GM18498 (cell line): ENCODE measurements around the gene HSPB9.

Experiments
- ATAC-seq: cut with Tn5 transposase; IDR thresholded peaks from one replicate; pipeline ENCODE4 v1.9.1; 2021; ENCODE audit warnings: mild to moderate bottlenecking, moderate library complexity; ENCODE audit not compliant: unreplicated experiment

HSPB9 gene

DNA sequence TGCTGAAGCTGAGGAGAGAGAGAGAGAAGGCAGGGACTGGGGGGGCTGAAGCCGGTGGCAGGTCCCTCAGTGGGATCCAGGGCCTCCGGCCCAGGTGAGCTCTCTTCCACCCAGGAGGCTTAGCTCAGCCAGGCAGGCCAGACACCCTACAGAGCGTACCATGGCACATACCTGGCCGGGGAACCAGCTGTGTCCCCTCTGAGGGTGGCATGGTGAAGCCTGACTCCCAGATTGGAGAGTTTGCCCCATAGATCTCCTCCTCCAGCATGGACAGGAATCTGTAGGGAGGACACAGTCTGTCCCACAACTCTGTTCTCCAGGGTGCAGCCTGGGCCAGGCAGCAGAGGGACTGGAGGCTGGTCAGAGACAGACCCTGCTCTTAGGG is 4.5 kb upstream of the HSPB9 start:
- ATAC-seq = no peak

DNA sequence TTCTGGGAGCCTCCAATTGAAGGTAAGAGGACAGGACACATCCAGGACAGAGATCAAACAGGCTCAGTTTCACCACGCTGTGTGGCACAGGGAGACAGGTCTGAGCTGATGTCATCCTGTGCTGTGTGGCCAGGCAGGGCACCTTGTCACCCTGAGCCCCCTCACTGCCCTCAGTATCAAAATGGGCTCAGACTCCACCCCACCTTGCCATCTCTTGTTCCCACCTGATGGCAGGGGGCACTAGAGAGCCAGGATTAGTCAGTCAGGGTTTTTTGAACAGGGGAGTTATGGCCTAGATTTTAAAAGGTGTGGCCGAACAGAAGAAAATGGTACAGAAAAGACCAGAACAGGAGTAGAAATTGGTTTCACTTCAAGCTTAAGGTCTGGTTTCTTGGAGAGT is 4.1 kb upstream of the HSPB9 start:
- no peak for ATAC-seq

DNA sequence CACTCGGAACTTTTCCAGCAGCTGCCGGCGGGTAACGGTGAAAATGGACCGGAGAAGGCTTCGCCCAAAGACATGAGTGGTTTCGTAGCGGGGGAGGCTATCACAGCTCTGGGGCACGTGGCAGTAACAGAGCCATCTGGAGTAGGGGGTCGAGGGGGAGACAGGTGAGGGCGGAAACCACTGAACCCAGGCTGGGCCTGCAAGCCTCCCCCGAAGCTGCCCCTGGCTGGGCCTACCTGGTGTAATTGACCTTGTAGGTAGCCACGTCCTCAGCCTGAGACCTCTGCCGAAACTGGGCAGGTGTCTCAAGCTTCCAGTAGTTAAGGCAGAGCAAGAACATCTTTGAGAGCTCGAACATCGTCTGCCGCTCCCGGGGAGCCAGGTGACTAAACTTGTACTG is 3.3 kb upstream of the HSPB9 start:
- ATAC-seq = no peak

DNA sequence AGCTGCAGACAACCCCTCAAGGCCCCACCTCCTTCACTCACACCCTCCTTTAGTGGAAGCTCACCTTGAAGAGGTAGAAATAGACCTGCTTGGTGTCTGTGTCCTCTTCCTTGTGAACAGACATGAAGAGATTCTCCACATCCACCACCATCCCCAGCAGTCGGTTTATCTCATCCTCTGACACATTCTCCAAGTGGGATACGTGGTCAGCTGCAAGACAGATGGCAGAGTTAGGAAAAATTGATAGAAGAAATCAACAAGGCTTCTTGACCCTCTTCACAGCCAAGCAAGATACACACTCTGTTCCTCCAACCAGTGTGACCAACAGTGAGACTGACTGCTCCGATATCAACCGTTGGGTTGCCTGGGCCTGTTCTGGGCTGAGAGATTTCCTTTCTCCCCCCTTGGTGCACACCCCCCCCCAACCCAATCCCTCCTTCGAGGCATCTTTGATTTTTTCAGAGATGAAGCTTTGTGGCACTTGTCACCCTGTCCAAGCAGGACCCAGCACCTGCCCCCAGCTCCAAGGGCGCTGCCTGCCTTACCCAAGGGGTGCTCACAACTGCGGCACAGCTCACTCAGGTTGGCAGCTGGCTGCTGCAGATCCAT is 2.3 kb upstream of the HSPB9 start:
- ATAC-seq = no peak

DNA sequence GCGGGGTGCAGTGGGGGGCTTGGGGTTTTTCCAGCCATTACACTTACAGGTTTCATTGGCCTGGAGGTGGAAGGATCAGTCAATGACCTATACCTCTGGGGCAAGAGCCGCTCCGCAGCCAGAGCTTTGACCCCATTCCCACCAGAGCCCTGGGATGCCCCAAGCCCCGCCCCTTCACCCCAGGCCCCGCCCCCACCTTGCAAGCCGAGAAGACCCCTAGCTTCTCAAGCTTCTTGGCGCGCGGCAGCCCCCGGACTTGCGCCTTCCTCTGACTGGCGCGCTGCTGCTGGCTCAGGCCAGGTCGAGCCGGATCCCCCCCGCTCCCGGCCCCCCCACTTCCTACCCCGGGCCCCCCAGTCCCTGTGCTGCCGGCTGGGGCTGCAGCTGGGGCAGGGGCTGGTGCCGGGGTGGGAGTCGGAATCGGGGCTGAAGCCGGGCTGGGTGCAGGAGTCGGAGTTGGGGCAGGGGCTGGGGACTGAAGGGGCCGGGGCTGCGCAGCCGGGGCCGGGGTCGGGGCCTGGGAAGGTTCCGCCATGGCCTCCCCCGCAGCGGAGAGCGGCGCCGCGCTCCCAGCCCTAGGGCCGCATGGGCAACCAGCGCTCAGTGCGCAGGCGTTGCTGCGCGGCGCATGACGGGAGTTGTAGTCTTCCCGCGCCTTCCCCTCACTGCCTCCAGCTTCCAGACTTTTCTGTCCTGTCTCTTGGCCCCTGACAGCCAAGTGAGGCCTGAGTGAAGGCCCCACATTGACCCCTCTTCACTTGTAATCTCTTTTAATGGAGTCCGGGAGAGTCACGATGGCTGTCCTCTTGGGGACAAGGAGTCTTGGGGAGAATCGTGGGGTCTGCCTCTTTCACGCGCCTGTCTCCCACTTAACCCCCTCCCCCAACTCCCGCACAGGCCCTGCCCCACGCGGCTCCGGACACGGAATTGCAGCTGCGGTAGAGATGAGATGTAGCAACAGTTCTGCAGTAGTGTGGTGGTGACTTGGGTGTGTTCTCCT is 1.5 kb upstream of the HSPB9 start, which contains the start of gene KAT2A:
Gene KAT2A, minus strand, starts transcription at position 598 of the 1,000 bp plus-strand sequence. Its CDS starts 63 bp downstream, at position 535.
- ATAC-seq = peak; percentile 64

DNA sequence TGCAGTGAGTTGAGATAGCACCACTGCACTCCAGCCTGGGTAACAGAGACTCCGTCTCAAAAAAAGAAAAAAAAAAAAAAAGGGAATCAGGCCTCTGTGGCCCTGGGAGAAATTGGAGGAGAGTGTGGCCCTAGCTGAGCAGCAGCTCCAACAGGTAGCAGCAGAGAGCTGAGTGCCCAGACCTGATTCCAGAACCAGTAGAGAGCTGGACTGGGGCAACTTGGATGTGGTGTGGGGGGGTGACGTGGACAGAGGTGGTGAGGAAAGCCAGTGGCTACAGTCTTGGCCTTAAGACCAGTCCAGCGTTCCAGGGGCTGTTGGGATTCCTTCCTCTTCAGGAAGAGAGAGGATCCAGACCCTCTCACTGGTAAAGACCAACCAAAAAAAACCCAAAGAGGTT is 1.7 kb downstream of the HSPB9 start:
- ATAC-seq = no peak

DNA sequence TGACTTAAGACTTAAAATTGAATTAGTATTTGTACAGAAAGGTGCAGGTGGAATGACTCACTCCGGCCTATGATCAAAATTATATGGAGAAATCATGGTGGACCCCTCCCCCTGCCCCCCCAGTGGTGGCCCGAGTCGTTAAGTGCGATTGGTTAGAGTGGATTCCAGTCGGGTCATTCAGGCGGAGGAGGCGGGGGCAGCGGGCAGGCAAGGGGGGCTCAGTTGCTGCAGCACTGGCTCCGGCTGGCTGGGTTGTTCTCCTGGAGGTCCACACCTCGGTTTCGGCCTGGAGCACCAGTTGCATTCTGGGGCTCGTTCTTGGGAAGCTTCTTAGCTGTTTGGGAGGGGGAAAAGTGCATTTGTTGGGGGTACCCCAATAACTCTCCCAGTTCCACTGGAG is 3.0 kb downstream of the HSPB9 start:
- ATAC-seq = no peak

DNA sequence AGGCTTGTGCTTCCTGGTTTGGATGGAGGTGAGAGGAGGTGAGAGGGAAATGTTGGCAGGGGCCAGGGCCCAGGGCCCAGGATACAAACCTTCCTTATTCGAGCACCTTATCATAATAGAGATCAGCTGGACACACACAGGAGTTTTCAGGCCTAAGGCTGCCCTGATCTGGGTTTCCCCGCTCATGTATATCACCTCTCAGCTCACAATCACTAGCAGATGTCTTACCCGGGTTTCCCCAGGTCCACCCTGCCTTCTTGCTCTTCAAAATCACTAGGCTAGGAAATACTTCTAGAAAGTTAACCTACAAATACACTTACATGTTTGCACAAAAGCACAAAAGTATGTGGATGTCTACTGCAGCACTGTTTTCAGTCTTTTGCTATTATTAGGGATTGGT is 4.2 kb downstream of the HSPB9 start:
- no peak for ATAC-seq

DNA sequence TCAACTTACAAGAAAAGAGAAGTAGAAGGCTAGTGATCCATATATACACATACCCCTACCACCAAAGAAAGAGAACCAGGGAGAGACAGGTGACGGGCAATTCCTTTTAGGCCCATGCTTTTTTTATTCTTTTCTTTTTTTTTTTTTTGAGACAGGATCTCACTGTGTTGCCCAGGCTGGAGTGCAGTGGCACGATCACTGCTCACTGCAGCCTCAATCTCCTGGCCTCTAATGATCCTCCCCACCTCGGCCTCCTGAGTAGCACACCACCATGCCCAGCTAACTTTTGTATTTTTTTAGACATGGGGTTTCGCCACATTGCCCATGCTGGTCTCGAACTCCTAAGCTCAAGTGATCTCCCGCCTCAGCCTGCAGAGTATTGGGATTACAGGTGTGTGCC is 4.8 kb downstream of the HSPB9 start:
- no peak for ATAC-seq

DNA sequence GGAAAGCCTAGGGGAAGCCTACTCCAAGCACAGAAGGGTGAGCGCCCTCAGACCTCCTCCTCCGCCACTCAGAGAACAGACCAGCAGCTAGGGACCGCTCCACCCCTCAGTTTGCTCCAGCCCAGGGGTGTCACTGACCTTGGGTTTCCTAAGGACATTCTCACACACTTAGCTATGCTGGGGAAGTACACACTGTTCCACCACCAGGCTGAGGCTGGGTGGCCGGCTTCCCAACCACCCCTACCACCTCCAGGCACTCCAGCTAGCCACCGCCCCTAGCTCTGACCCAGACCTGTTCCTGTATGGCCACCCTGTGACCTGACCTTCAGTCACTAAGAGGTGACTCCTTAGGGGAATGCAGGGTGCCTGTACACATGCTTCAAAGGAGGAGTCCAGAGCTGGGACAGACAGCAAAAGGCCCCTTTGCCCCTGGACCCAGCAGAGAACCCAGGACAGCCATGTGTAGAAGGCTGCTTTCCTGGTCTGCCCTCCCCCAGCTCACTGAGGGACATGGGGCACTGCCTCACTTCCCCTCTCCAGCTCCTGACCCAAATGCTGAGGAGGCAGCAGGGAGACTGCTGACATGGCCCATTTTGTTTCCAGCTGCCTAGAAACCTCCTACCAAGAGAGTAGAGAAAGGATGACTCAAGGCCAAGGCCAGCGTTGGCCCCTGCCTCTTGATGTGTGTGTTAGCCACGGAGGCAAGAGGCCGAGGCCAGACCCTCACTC is 6.7 kb downstream of the HSPB9 start:
- no peak for ATAC-seq

DNA sequence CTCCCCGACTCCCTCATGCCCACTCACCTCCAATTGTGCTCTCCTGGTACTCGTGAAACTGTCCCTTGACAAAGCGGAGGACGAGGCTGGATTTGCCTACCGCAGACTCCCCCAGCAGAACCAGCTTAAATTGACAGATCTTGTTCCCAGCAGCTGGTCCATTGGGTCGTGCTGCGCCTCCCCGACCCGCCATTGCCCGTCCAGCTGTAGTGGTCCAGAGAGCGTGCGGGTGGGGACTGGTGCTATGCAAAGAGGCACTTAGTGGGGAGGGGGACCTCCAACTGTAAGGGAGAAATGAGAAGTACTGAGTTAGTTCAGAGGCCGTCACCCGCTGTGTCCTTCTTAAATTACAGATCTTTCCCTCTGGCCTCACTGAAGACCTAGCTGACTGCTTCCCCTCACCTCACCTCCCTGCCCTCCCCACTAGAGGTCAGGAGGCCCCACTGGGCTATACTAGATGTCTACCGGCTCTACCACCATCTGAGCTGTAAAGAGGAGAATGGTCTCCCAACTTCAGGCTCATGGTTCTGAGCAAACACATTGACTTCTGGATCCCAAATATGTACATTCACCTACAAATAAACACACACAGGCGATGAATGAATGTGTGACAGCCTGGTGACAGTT is 7.8 kb downstream of the HSPB9 start:
- no peak for ATAC-seq

DNA sequence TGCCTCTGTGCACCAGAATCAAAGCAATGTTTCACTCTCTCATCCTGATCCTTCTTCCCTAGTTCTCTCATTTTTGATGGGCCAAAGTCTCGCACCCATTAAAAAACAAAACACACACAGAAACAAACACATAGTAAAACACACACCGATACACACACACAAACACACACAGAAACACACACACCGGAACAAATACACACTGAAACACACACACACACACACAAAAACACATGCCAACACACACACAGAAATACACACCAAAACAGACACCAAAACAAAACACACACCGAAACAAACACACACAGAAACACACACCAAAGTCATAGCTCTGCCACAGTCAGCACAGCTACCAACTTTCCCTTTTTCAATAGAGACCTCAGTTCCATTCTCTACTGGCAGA is 8.6 kb downstream of the HSPB9 start:
- no peak for ATAC-seq

DNA sequence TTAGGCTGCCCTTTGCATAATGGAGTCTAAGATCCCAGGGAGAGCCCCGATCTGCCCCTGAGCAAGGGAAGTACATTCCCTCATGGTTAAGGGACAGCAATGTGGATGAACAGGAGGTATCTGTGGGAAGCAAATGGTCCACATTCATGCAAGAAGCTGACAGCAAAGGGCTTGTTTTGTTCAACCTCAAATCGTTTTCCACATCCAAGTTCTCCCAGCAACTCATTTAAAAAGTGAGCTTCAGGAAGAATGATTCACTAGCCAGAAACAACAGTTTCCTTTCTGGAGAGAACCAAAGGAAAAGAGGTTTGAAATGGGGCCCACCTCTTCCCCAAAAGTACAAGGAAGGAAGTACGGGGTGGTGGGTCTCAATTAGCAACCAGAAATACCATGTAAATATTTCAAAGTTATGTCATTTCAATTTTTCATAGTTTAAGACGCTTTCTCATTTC is 9.4 kb downstream of the HSPB9 start:
- no peak for ATAC-seq

DNA sequence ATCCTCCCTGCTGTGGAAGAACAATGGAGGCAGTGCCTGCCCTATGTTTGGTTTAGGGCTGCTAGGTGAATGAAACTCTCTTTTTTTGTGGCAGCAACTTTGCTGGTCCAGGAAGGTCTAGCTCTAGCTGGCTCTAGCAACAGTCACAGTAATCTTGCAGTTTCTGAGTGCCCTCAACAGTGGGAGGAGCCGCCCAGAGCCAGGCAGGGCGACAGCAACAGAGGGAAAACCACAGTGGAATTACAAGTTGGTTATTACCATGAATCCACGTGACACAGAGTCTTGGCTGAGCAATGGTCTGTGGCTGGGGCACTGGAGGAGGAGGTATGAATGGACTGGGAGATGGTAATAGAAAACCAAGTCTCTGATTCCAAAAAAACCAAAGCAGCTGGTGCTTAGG is 10.3 kb downstream of the HSPB9 start:
- peak; percentile 27 for ATAC-seq

DNA sequence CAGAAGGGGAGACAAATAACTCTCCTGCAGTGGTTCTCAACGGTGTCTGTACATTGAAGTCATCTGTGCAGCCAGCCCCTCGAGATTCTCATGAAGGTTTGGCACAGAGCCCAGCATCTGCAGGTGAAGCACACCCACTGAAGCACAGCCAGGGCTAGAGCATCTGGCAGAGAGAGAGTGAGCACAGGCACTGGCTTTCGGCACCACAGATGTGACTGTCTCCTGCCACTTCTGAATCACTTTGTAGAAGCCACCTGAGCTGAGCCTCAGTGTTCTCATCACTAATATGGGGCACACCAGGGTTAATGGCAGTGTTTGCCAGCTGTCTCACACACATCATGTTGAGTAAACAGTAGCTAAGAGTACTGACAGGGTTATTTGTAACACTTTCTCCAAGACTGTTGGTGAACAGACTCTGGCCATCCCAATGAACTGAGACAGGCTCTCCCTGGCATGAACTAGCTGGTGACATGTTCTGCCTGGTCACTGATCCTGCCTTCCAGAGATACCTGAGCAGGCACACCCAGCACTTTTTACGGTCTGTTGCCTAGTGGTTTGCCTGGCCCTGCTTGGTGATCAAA is 10.9 kb downstream of the HSPB9 start:
- peak; percentile 74 for ATAC-seq

DNA sequence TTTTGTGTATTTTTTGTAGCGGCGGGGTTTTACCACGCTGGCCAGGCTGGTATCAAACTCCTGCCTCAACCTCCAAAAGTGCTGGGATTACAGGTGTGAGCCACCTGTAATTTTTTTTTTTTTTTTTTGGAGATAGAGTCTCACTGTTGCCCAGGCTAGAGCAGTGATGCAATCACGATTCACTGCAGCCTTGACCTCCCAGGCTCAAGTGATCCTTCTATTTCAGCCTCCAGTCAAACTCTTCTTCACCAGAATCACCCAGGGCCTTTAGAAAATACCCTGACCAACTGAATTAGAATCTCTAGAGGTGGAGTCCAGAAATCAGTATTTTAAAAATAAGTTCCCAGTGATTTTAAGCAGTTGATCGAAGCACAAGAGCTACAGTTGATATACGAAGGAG is 12.5 kb downstream of the HSPB9 start:
- ATAC-seq = no peak

DNA sequence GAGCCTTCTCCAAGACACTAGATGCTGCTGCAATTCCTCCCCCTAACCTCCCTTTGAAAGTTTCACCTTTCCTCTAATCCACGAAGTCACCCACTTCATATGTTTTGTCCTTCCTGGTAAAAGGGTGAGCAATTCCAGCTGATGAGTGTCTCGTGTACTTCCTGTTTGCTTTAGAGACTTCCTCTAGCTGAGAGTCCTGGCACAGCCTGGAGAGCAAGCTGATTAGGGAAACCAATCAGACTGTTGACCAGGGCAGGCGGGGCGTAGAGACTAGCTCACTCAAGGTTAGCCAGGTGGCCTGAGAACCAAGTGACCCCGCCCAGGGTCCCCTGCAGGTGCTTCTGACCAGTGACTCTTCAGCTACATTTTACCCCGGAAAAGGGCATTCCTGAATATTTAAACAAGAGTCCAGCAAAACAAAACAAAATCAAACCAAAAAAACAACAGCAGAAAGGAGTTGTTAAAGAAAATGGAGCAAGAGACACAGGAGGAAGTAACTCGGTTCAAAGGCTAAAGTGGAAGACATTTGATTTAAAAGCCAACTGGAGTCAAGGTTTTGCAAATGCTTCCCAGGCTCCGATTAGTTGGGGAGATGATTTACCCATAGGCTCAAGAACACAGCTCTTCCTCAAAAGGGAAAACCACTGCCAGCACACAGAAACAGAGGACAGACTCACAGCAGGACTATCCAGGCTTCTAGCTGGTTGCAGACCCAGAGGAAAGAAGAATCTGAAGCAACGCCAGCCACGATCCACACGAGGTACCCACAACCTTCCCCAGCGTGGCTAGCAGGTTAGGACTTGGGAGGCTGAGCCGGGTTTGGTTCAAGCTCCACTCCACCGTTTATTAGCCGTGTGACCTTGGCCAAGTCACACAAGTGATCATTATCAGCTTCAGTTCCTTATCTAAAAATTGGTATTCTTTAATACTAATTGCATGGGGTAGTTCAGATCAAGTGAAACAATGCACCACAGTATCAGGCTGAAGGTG is 13.4 kb downstream of the HSPB9 start:
- no peak for ATAC-seq

DNA sequence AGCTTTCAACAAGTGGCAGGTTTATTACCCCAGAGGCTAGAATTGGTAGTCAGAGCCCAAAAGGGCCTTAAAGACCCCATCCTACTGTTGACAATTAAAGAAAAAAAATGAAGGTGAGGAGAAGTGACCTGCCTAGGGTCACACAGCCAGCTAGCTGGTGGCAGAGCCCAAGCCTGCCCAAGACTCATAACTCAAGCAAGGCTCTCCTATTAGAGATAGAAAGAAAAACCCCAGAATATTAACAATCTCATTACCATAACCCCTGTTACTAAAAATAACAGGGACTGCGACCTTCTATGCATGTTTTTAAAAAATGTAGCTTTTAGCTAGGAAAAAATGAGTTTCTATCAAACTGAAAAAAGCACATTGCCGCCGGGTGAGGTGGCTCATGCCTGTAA is 14.0 kb downstream of the HSPB9 start:
- no peak for ATAC-seq

DNA sequence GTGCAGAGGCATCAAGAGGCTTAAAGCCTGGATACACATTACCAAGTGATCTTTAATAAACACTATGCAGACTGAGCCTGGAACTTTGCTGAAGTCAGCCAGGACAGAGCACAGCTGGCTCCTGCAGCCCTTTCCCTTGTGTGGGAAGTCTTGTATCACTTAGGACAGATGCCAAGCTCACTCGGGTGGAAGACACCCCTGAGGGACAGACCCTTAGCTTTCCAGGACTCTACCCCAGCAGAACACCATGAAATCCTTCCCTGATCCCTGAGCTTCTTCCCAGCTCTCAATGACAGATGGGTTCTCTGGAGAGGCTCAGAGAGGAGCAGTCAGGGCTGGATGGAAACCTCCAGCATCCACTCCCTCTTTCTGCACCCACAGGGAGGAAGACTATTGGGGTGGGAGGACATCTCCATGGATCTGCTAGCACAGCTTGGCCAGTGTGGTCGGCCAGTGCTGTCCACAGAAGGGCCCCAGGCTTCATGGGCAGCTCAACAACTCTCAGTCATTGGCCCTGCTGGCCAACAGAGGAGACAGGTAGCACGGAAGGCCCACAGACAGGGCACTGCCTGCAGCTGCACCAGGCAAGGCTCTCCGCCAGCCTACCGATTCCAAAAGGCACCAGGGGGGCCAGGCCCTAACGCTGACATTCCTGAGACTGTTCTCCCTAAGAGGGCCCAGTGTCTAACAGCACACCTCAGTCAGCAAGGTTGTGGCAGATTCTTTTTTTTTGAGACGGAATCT is 16.3 kb downstream of the HSPB9 start:
- no peak for ATAC-seq
